IPS-18a (cell line): Measurements from ENCODE around the gene RCAN3.
A peak's percentile ranks its signal among the peaks of the same experiment; 100 is the strongest.
"Not testable (repeated sequence)": the region's sequence is repeated elsewhere in the genome, so short reads cannot be mapped to it uniquely, and the experiment has no call there.

Source experiments
- H3K27ac ChIP-seq: one replicate; pipeline ENCODE4 v1.5.1; 2013; ENCODE audit warnings: low read length
- H3K27me3 ChIP-seq: one replicate; pipeline ENCODE4 v1.6.1; 2013; ENCODE audit warnings: mild to moderate bottlenecking, low read length; ENCODE audit not compliant: control insufficient read depth, insufficient read depth
- H3K36me3 ChIP-seq: one replicate; pipeline ENCODE4 v1.6.1; 2013; ENCODE audit warnings: low read depth, low read length; ENCODE audit not compliant: control insufficient read depth
- H3K4me1 ChIP-seq: one replicate; pipeline ENCODE4 v1.6.1; 2013; ENCODE audit warnings: low read depth, low read length; ENCODE audit not compliant: control insufficient read depth
- H3K4me3 ChIP-seq: one replicate; pipeline ENCODE4 v1.5.1; 2013; ENCODE audit warnings: low read length
- H3K9ac ChIP-seq: one replicate; pipeline ENCODE4 v1.6.1; 2013; ENCODE audit warnings: mild to moderate bottlenecking, low read length, moderate library complexity
- H3K9me3 ChIP-seq: one replicate; pipeline ENCODE4 v1.6.1; 2013; ENCODE audit warnings: low read depth, low read length; ENCODE audit not compliant: control insufficient read depth

RCAN3 gene

GRCh38 chr1:24503059-24503751 is 569 bp downstream of the RCAN3 start:
- no peak overlapping the region for H3K27ac ChIP-seq

GRCh38 chr1:24503870-24504523 is 1.4 kb downstream of the RCAN3 start:
- no peak overlapping the region for H3K27ac ChIP-seq
- H3K36me3 ChIP-seq, result no peaks in the 10 kb centered on the region
- H3K9ac ChIP-seq, result no peak overlapping the region
- peak overlapping the region; percentile 50 for H3K4me3 ChIP-seq
- H3K9me3 ChIP-seq, result no peaks in the 10 kb centered on the region
- H3K4me1 ChIP-seq, result peaks cover 21% of the 10 kb centered on the region
- peaks cover 27% of the 10 kb centered on the region for H3K27me3 ChIP-seq

More at GRCh38 chr1:24503059-24503751, 569 bp downstream of the RCAN3 start:
- Histone ChIP-seq H3K27me3 (peaks cover 27% of the 10 kb centered on the region), H3K4me1 (peaks cover 18% of the 10 kb centered on the region), H3K9me3 (no peaks in the 10 kb centered on the region), H3K4me3 (peak overlapping the region; percentile 77), H3K36me3 (no peaks in the 10 kb centered on the region), H3K9ac (no peak overlapping the region)

DNA sequence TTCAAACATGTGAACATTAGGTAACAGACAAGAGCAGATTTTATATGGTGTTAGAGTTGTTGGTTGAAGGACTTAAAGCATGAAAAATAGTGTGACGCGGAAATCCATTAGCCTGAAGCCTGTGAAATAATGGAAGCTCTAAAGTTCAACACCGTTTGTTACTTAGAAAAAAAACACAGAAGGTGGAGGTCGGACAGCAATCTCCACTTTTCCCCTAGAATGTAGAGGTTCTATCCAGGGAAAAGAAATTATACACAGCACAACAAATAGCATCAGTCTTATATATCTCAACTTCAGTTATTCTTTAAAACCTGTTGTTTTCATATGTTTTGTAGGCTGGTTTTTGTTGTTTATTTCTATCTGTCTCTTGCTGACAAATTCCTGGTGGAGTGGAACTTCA is 1.9 kb downstream of the RCAN3 start:
- H3K9ac ChIP-seq, result no peak overlapping the region
- H3K9me3 ChIP-seq, result no peaks in the 10 kb centered on the region
- no peaks in the 10 kb centered on the region for H3K36me3 ChIP-seq
- peaks cover 21% of the 10 kb centered on the region for H3K4me1 ChIP-seq
- H3K27ac ChIP-seq, result no peak overlapping the region
- peaks cover 27% of the 10 kb centered on the region for H3K27me3 ChIP-seq
- no peak overlapping the region for H3K4me3 ChIP-seq

DNA sequence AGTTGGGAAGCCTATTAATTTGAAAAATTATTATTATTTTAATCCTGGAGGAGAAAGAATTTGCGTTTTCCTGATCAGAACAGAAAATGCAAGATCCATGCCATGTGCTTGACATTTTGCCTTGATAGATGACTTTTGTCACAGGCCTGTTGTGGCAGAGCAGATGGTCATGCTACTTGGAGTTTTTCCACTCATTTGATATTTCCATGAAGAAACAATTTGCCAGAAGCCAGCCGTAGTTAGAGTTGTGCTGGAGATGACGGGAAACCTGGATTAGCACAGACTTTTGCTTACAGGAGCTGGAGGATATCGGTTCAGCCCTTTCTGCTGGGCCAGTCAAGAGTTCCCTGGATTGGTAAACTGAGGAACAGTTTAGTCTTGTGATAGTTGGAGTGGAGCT is 3.2 kb downstream of the RCAN3 start:
- H3K27me3 ChIP-seq, result peaks cover 27% of the 10 kb centered on the region
- no peaks in the 10 kb centered on the region for H3K36me3 ChIP-seq
- no peak overlapping the region for H3K27ac ChIP-seq
- H3K9me3 ChIP-seq, result no peaks in the 10 kb centered on the region
- no peak overlapping the region for H3K4me3 ChIP-seq
- peaks cover 21% of the 10 kb centered on the region for H3K4me1 ChIP-seq
- no peak overlapping the region for H3K9ac ChIP-seq

GRCh38 chr1:24506691-24507381 is 4.2 kb downstream of the RCAN3 start:
- Histone ChIP-seq H3K27me3 (peaks cover 21% of the 10 kb centered on the region), H3K9ac (peak overlapping the region; percentile 1), H3K4me1 (peaks cover 21% of the 10 kb centered on the region), H3K4me3 (no peak overlapping the region), H3K9me3 (no peaks in the 10 kb centered on the region), H3K36me3 (no peaks in the 10 kb centered on the region), H3K27ac (no peak overlapping the region)

DNA sequence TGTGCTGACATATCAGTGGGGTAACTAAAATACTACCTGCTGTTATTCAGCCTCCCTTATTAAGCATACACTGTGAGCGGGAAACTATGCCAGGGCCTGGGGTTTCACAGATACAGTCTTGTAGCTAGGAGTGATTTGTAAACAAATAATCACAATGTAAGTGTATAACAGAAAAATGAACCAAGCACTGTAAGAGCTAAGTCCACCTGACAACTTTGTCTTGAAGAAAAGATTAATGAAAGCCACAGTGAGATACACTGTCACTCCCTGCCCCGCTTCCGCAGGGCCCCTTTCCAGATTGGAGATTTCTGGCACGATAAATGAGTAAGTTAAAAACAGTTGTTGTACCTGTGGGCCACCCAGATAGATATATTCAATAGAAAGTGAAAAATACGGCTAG is 4.8 kb downstream of the RCAN3 start:
- H3K27me3 ChIP-seq, result peaks cover 18% of the 10 kb centered on the region
- no peak overlapping the region for H3K4me3 ChIP-seq
- no peaks in the 10 kb centered on the region for H3K36me3 ChIP-seq
- H3K27ac ChIP-seq, result no peak overlapping the region
- H3K9me3 ChIP-seq, result no peaks in the 10 kb centered on the region
- peak overlapping the region; percentile 1 for H3K9ac ChIP-seq
- H3K4me1 ChIP-seq, result peaks cover 21% of the 10 kb centered on the region

DNA sequence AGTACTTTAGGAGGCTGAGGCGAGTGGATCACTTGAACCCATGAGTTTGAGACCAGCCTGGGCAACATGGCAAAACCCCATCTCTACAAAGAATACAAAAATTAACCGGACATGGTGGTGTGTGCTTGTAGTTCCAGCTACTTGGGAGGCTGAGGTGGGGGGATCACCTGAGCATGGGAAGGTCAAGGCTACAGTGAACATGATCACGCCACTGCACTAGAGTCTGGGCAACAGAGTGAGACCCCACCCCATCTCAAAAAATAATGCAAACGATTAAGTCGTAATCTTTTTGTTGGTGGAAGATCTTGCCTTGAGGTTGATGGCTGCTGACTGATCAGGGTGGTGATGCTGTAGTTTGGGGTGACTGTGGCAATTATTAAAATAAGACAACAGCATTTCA is 6.3 kb downstream of the RCAN3 start:
- H3K36me3 ChIP-seq, result no peaks in the 10 kb centered on the region
- H3K4me3 ChIP-seq, result no peak overlapping the region
- H3K27me3 ChIP-seq, result peaks cover 11% of the 10 kb centered on the region
- H3K9ac ChIP-seq, result no peak overlapping the region
- H3K9me3 ChIP-seq, result no peaks in the 10 kb centered on the region
- no peak overlapping the region for H3K27ac ChIP-seq
- peaks cover 18% of the 10 kb centered on the region for H3K4me1 ChIP-seq

GRCh38 chr1:24513706-24514105 is 11.1 kb downstream of the RCAN3 start:
- Histone ChIP-seq H3K4me1 (no peaks in the 10 kb centered on the region), H3K4me3 (no peak overlapping the region), H3K27ac (no peak overlapping the region), H3K9me3 (no peaks in the 10 kb centered on the region), H3K27me3 (no peaks in the 10 kb centered on the region), H3K36me3 (no peaks in the 10 kb centered on the region), H3K9ac (no peak overlapping the region)

- Histone ChIP-seq H3K27ac (no peak overlapping the region), H3K36me3 (no peaks in the 10 kb centered on the region), H3K9me3 (no peaks in the 10 kb centered on the region), H3K4me1 (no peaks in the 10 kb centered on the region), H3K4me3 (no peak overlapping the region), H3K9ac (no peak overlapping the region), H3K27me3 (no peaks in the 10 kb centered on the region)
Observed at GRCh38 chr1:24514946-24515345, 12.3 kb downstream of the RCAN3 start.

GRCh38 chr1:24515671-24516209 is 13.1 kb downstream of the RCAN3 start:
- not testable (repeated sequence) for H3K4me3 ChIP-seq, H3K27ac ChIP-seq, H3K27me3 ChIP-seq, H3K36me3 ChIP-seq, H3K9ac ChIP-seq, H3K9me3 ChIP-seq, H3K4me1 ChIP-seq

GRCh38 chr1:24516506-24516905 is 13.9 kb downstream of the RCAN3 start:
- H3K27me3 ChIP-seq, result no peaks in the 10 kb centered on the region
- no peak overlapping the region for H3K4me3 ChIP-seq
- H3K9me3 ChIP-seq, result no peaks in the 10 kb centered on the region
- H3K4me1 ChIP-seq, result no peaks in the 10 kb centered on the region
- H3K36me3 ChIP-seq, result no peaks in the 10 kb centered on the region
- H3K27ac ChIP-seq, result no peak overlapping the region
- no peak overlapping the region for H3K9ac ChIP-seq
